Transverse colon (tissue), 4 donors: Measurements from ENCODE around the gene GSG1L.
"Not testable (repeated sequence)": the region's sequence is repeated elsewhere in the genome, so short reads cannot be mapped to it uniquely, and the experiment has no call there.

ENCODE experiments used
- EP300 ChIP-seq: sonication (generic); formaldehyde crosslinking; IDR thresholded peaks from one replicate; pipeline ENCODE4 v1.6.1; 2017; ENCODE audit warnings: antibody characterized with exemption, low read depth
- POLR2A ChIP-seq: fragments of 450-650 bp; IDR thresholded peaks from one replicate; pipeline ENCODE4 v1.6.1; 2016; ENCODE audit warnings: antibody characterized with exemption, mild to moderate bottlenecking, moderate library complexity
- POLR2AphosphoS5 ChIP-seq, 3 donors: sonication (generic); formaldehyde crosslinking; IDR thresholded peaks; one replicate each; pipeline ENCODE4 v1.6.1; 2016; ENCODE audit warnings: antibody characterized with exemption in 3 of 3
- TF ChIP-seq, protein P1 (sequence below), 5 experiments: fragments of 200-600 bp in 3 of 5; fragments of 450-650 bp in 2 of 5; sonication (generic) in 3 of 5; IDR thresholded peaks; 1 replicate in 2 of 5; 2 replicates in 3 of 5; pipeline ENCODE4 v1.5.1; 2016 to 2017; ENCODE audit warnings: antibody characterized with exemption in 5 of 5, inconsistent platforms in 3 of 5, mild to moderate bottlenecking in 2 of 5, moderate library complexity in 1 of 5

DNA sequence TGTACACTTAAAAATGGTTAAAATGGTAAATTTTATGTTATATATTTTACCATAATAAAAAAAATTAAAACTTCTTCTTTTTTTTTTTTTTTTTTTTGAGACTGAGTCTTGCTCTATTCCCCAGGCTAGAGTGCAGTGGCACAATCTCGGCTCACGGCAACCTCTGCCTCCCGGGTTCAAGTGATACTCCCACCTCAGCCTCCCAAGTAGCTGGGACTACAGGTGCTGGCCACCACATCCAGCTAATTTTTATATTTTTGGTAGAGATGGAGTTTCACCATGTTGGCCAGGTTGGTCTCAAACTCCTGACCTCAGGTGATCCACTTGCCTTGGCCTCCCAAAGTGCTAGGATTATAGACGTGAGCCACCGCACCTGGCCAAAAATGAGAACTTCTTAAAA lies 121.4 kb downstream of the GSG1L start:
- not testable (repeated sequence) for TF ChIP-seq POLR2A; EP300; POLR2AphosphoS5 (IDR thresholded peaks at IDR 0.05)
- TF ChIP-seq, protein P1, sequence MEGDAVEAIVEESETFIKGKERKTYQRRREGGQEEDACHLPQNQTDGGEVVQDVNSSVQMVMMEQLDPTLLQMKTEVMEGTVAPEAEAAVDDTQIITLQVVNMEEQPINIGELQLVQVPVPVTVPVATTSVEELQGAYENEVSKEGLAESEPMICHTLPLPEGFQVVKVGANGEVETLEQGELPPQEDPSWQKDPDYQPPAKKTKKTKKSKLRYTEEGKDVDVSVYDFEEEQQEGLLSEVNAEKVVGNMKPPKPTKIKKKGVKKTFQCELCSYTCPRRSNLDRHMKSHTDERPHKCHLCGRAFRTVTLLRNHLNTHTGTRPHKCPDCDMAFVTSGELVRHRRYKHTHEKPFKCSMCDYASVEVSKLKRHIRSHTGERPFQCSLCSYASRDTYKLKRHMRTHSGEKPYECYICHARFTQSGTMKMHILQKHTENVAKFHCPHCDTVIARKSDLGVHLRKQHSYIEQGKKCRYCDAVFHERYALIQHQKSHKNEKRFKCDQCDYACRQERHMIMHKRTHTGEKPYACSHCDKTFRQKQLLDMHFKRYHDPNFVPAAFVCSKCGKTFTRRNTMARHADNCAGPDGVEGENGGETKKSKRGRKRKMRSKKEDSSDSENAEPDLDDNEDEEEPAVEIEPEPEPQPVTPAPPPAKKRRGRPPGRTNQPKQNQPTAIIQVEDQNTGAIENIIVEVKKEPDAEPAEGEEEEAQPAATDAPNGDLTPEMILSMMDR (IDR thresholded peaks at IDR 0.05), result not testable (repeated sequence)
